H1 (cell line): ENCODE results near the gene PNLIPRP1. TPM values are rescaled to one million over a fixed set of nuclear protein-coding genes. Genes with fewer than 3 reads are reported as not detected.

ENCODE experiments used
- CTCF ChIA-PET: fragments of 300-600 bp; sonication (Branson Sonifier 250); formaldehyde crosslinking; loops from one replicate; lab custom pipeline; 2021; ENCODE audit not compliant: partially characterized antibody; lab: Charles Lee
- POLR2A ChIA-PET: fragments of 300-600 bp; sonication (Branson Sonifier 250); formaldehyde crosslinking; loops from one replicate; lab custom pipeline; 2021; ENCODE audit warnings: inconsistent platforms; ENCODE audit not compliant: partially characterized antibody; lab: Charles Lee
- DNase-seq, 2 experiments: peaks; one replicate each; pipeline versions ENCODE4 v3.0.0 to v3.0.0-alpha.2; 2010 to 2022; ENCODE audit warnings: low spot score in 2 of 2, low read depth in 1 of 2, mixed read lengths in 1 of 2
- FAIRE-seq: peaks from 2 replicates; lab custom pipeline; 2011; peaks lifted over from hg19 to GRCh38; lab: Jason Lieb, UNC
- H2AFZ ChIP-seq: 2 replicates; pipeline ENCODE4 v1.8.1; 2012; ENCODE audit warnings: low read length, inconsistent platforms
- H2AK5ac ChIP-seq: 2 replicates; pipeline ENCODE4 v1.6.1; 2013; ENCODE audit warnings: low read depth, low read length
- H2BK120ac ChIP-seq: replicated peaks from 2 replicates; pipeline ENCODE3; 2013; ENCODE audit warnings: low read depth, low read length, inconsistent platforms
- H2BK12ac ChIP-seq: 2 replicates; pipeline ENCODE4 v1.6.1; 2013; ENCODE audit warnings: low read depth, low read length
- H2BK15ac ChIP-seq: 2 replicates; pipeline ENCODE4 v1.6.1; 2013; ENCODE audit warnings: low read length
- H2BK20ac ChIP-seq: 2 replicates; pipeline ENCODE4 v1.6.1; 2013; ENCODE audit warnings: low read length
- H2BK5ac ChIP-seq: 2 replicates; pipeline ENCODE4 v1.6.1; 2013; ENCODE audit warnings: low read depth, low read length
- H3K14ac ChIP-seq: 2 replicates; pipeline ENCODE4 v1.6.1; 2013; ENCODE audit warnings: inconsistent platforms; ENCODE audit not compliant: insufficient read length
- H3K18ac ChIP-seq: 2 replicates; pipeline ENCODE4 v1.6.1; 2013; ENCODE audit warnings: low read length; ENCODE audit errors: extremely low read depth
- H3K23ac ChIP-seq: 2 replicates; pipeline ENCODE4 v1.6.1; 2013; ENCODE audit warnings: inconsistent platforms; ENCODE audit not compliant: insufficient read length
- H3K23me2 ChIP-seq: 2 replicates; pipeline ENCODE4 v1.6.1; 2013; ENCODE audit warnings: low read depth, low read length
- H3K27ac ChIP-seq: 2 replicates; pipeline ENCODE4 v1.6.1; 2011; ENCODE audit warnings: low read depth, low read length, inconsistent platforms
- H3K27me3 ChIP-seq, 4 experiments: replicated peaks in 1 of 4; 1 replicate in 1 of 4; 2 replicates in 3 of 4; pipeline versions ENCODE4 v1.6.1 to v1.8.1; 2011 to 2013; ENCODE audit warnings: low read length in 3 of 4, mild to moderate bottlenecking in 3 of 4, inconsistent platforms in 2 of 4, mixed read lengths in 2 of 4, moderate library complexity in 1 of 4; ENCODE audit not compliant: control insufficient read depth in 3 of 4, insufficient read depth in 3 of 4; ENCODE audit errors: extremely low read depth in 1 of 4
- H3K36me3 ChIP-seq, 4 experiments: 2 replicates each; pipeline versions ENCODE4 v1.6.1 to v1.8.1; 2011 to 2013; ENCODE audit warnings: mild to moderate bottlenecking in 4 of 4, low read length in 3 of 4, moderate library complexity in 2 of 4, control low read depth in 1 of 4, inconsistent platforms in 1 of 4; ENCODE audit not compliant: insufficient read depth in 4 of 4, control insufficient read depth in 2 of 4
- H3K4ac ChIP-seq: replicated peaks from 2 replicates; pipeline ENCODE3; 2013; ENCODE audit warnings: low read length, low read depth, mixed read lengths, inconsistent platforms; ENCODE audit not compliant: insufficient read length
- H3K4me1 ChIP-seq, 4 experiments: replicated peaks in 1 of 4; 1 replicate in 1 of 4; 2 replicates in 3 of 4; pipeline versions ENCODE4 v1.6.1 to v1.8.1; 2011 to 2013; ENCODE audit warnings: low read length in 3 of 4, inconsistent platforms in 2 of 4, mixed read lengths in 1 of 4; ENCODE audit not compliant: insufficient read depth in 4 of 4, control insufficient read depth in 3 of 4
- H3K4me2 ChIP-seq, 2 experiments: 2 replicates each; pipeline versions ENCODE4 v1.6.1 to v1.8.1; 2011 to 2013; ENCODE audit warnings: low read depth in 2 of 2, low read length in 2 of 2, control low read depth in 1 of 2, inconsistent platforms in 1 of 2, mild to moderate bottlenecking in 1 of 2; ENCODE audit not compliant: insufficient read depth in 1 of 2
- H3K4me3 ChIP-seq, 4 experiments: fragments of 200-600, 300-600 bp in 1 of 4; sonication (generic), shearing (Covaris generic), sonication (Bioruptor Twin) in 1 of 4; 2 replicates each; pipeline versions ENCODE4 v1.5.1 to v1.8.1; 2011 to 2016; ENCODE audit warnings: low read length in 4 of 4, low read depth in 3 of 4, control low read depth in 2 of 4, inconsistent platforms in 2 of 4, mild to moderate bottlenecking in 2 of 4, mixed read lengths in 1 of 4, moderate library complexity in 1 of 4; ENCODE audit not compliant: insufficient read depth in 2 of 4; ENCODE audit errors: extremely low read depth in 1 of 4
- H3K56ac ChIP-seq: replicated peaks from 2 replicates; pipeline ENCODE3; 2013; ENCODE audit warnings: low read depth, mild to moderate bottlenecking, mixed read lengths, low read length, inconsistent platforms; ENCODE audit not compliant: insufficient read length
- H3K79me1 ChIP-seq: 2 replicates; pipeline ENCODE4 v1.6.1; 2013; ENCODE audit warnings: low read depth, low read length, control low read depth
- H3K79me2 ChIP-seq, 2 experiments: 2 replicates each; pipeline versions ENCODE4 v1.6.1 to v1.8.1; 2012 to 2013; ENCODE audit warnings: low read length in 2 of 2, mild to moderate bottlenecking in 2 of 2, inconsistent platforms in 1 of 2; ENCODE audit not compliant: insufficient read depth in 2 of 2, control insufficient read depth in 1 of 2
- H3K9ac ChIP-seq, 4 experiments: replicated peaks in 1 of 4; 1 replicate in 1 of 4; 2 replicates in 3 of 4; pipeline versions ENCODE4 v1.6.1 to v1.8.1; 2011 to 2013; ENCODE audit warnings: low read depth in 3 of 4, low read length in 3 of 4, control low read depth in 2 of 4, mild to moderate bottlenecking in 2 of 4, moderate library complexity in 2 of 4, inconsistent platforms in 1 of 4; ENCODE audit errors: extremely low read depth in 1 of 4
- H3K9me3 ChIP-seq, 2 experiments: 2 replicates each; pipeline versions ENCODE4 v1.6.1 to v1.8.1; 2012 to 2013; ENCODE audit warnings: mild to moderate bottlenecking in 2 of 2, moderate library complexity in 2 of 2, control low read depth in 1 of 2, inconsistent platforms in 1 of 2, low read depth in 1 of 2, low read length in 1 of 2, mixed read lengths in 1 of 2; ENCODE audit not compliant: insufficient read depth in 2 of 2
- H4K20me1 ChIP-seq, 2 experiments: replicated peaks in 1 of 2; 2 replicates each; pipeline versions ENCODE3 to v1.8.1; 2011 to 2013; ENCODE audit warnings: inconsistent platforms in 2 of 2, low read length in 2 of 2, mild to moderate bottlenecking in 1 of 2; ENCODE audit not compliant: insufficient read depth in 2 of 2, control insufficient read depth in 1 of 2
- H4K5ac ChIP-seq: 2 replicates; pipeline ENCODE4 v1.6.1; 2013; ENCODE audit warnings: low read length, low read depth, mixed read lengths, inconsistent platforms; ENCODE audit not compliant: insufficient read length
- H4K8ac ChIP-seq: 2 replicates; pipeline ENCODE4 v1.8.0; 2013; ENCODE audit warnings: mild to moderate bottlenecking, moderate library complexity, low read length, inconsistent platforms; ENCODE audit not compliant: insufficient read depth; ENCODE audit errors: extremely low read depth
- H4K91ac ChIP-seq: replicated peaks from 2 replicates; pipeline ENCODE3; 2013; ENCODE audit warnings: low read length, mixed read lengths, inconsistent platforms; ENCODE audit not compliant: insufficient read length
- BRCA1 ChIP-seq: IDR thresholded peaks from 2 replicates; pipeline ENCODE4 v1.6.1; 2012; ENCODE audit warnings: low read depth, low read length, improper control_type of control experiment
- EZH2 ChIP-seq: fragments of 200-600 bp; sonication (generic); IDR thresholded peaks from 2 replicates; pipeline ENCODE4 v1.7.1; 2012; ENCODE audit warnings: low read depth, mild to moderate bottlenecking, moderate library complexity, low read length, inconsistent platforms; ENCODE audit not compliant: severe bottlenecking
- NRF1 ChIP-seq: IDR thresholded peaks from 2 replicates; pipeline ENCODE4 v1.6.1; 2011; ENCODE audit warnings: mild to moderate bottlenecking, low read depth, low read length, improper control_type of control experiment
- RBBP5 ChIP-seq: IDR thresholded peaks from 2 replicates; pipeline ENCODE4 v1.7.1; 2012; ENCODE audit warnings: low read depth, mild to moderate bottlenecking, inconsistent platforms, low read length, moderate library complexity, borderline replicate concordance
- TBP ChIP-seq: IDR thresholded peaks from 2 replicates; pipeline ENCODE4 v1.6.1; 2011; ENCODE audit warnings: low read depth, low read length, improper control_type of control experiment
- WGBS, 2 experiments: shearing (Covaris generic) in 1 of 2; methylation state at CpG; one replicate each; pipeline versions ENCODE4 v1.1.6 to v1.1.7; 2013 to 2015; ENCODE audit warnings: low lambda C conversion rate in 2 of 2, mixed read lengths in 2 of 2, inconsistent platforms in 1 of 2, low coverage in 1 of 2, missing lambda C conversion rate in 1 of 2; ENCODE audit not compliant: insufficient replicate concordance in 2 of 2, insufficient coverage in 1 of 2, insufficient read length in 1 of 2; ENCODE audit errors: extremely low coverage in 1 of 2, missing lambda C conversion rate in 1 of 2; 5-methylcytosine and 5-hydroxymethylcytosine counted together
- polyA plus RNA-seq, 7 experiments: library from polyadenylated mRNA; depleted of rRNA in 3 of 7; stranded (reverse) in 5 of 7; unstranded in 2 of 7; fragments of >200 nt in 5 of 7; fragments of 200-250 nt in 2 of 7; gene quantifications; 1 replicate in 5 of 7; 2 replicates in 1 of 7; 4 replicates in 1 of 7; pipeline versions ENCODE4 v1.2.1 to v1.2.3, GENCODE V29; 2011 to 2013; ENCODE audit warnings: missing spikeins in 2 of 7, mixed read lengths in 2 of 7
- total RNA-seq: library from RNA; stranded (reverse); fragmentation: NEBNext Ultra II Directional; extraction: Animal tissue kit (Norgen Biotek cat#: 25700); gene quantifications from 2 replicates; pipeline ENCODE4 v1.2.1, GENCODE V29; 2021

The PNLIPRP1 gene
- total and polyA plus RNA-seq, 2 of the 8 experiments (the other 6 are each of a cell fraction or from before 2014, with no cell fraction given) = not detected

GRCh38 chr10:116588995-116589394, 1.8 kb upstream of the PNLIPRP1 start:
- H3K27me3 ChIP-seq = no peaks in the 10 kb centered on the region
- H3K4me2 ChIP-seq = no peak overlapping the region
- no peak overlapping the region for H2BK15ac ChIP-seq
- H3K18ac ChIP-seq = no peak overlapping the region
- H3K4ac ChIP-seq = no peak overlapping the region
- POLR2A ChIA-PET = no interaction called here
- H2BK5ac ChIP-seq = no peak overlapping the region
- no peak overlapping the region for H3K14ac ChIP-seq
- no peak overlapping the region for H4K8ac ChIP-seq
- no peaks in the 10 kb centered on the region for H3K79me2 ChIP-seq
- no peaks in the 10 kb centered on the region for H4K20me1 ChIP-seq
- 0 out of 4 replicates have a peak, but pooled peaks cover 0 to 2% of the 10 kb centered on the region in 2 experiments for H3K9me3 ChIP-seq
- DNase-seq (no peak), FAIRE-seq (no peak)
- H2BK20ac ChIP-seq = no peak overlapping the region
- CTCF ChIA-PET = interaction anchor here (0.5 to 1.6 kb wide), 3 partner anchors 39 to 586 kb away, joined by 3 to 7 read pairs (median 5); no protein-coding TSS in a partner anchor
- H3K27ac ChIP-seq = no peak overlapping the region
- no peaks in the 10 kb centered on the region for H3K79me1 ChIP-seq
- H3K9ac ChIP-seq = no peak overlapping the region
- no peak overlapping the region for H2AFZ ChIP-seq
- H4K5ac ChIP-seq = no peak overlapping the region
- H4K91ac ChIP-seq = no peak overlapping the region
- no peak overlapping the region for H2BK12ac ChIP-seq
- H2BK120ac ChIP-seq = no peak overlapping the region
- H3K56ac ChIP-seq = no peak overlapping the region
- H3K36me3 ChIP-seq = no peaks in the 10 kb centered on the region
- H3K4me1 ChIP-seq = no peaks in the 10 kb centered on the region
- H3K4me3 ChIP-seq = no peak overlapping the region
- H3K23me2 ChIP-seq = no peaks in the 10 kb centered on the region
- H3K23ac ChIP-seq = no peak overlapping the region
- WGBS, 2 experiments = 93% methylated on average over 2 of the region's 2 CpGs; no CpG with 5 or more reads in 1 of the 2 experiments
- TF ChIP-seq TBP (no peak), EZH2 (no peak), NRF1 (no peak), BRCA1 (no peak), RBBP5 (no peak)
- TF ChIP-seq, all 59 proteins: peak for 0
- no peak overlapping the region for H2AK5ac ChIP-seq
